ENCODE results near the gene TBC1D5.

Gene TBC1D5

GRCh38 chr3:17444865-17445264 is 297.6 kb downstream of the TBC1D5 start:
- TF ChIP-seq ZFX (IDR thresholded peaks at IDR 0.05) (no peak), CTCF (conservative IDR thresholded peaks at IDR 0.05) (no peak)
- H3K27ac ChIP-seq, result no peak overlapping the region

GRCh38 chr3:17443142-17443541 is 299.3 kb downstream of the TBC1D5 start:
- TF ChIP-seq ZFX (IDR thresholded peaks at IDR 0.05) (no peak), CTCF (conservative IDR thresholded peaks at IDR 0.05) (no peak)
- H3K27ac ChIP-seq, result no peak overlapping the region

- H3K27ac ChIP-seq, result no peak overlapping the region
- TF ChIP-seq ZFX (IDR thresholded peaks at IDR 0.05) (no peak), CTCF (conservative IDR thresholded peaks at IDR 0.05) (no peak)
Measured at GRCh38 chr3:17442332-17443049, 299.9 kb downstream of the TBC1D5 start.

GRCh38 chr3:17433876-17434275 is 308.6 kb downstream of the TBC1D5 start:
- H3K27ac ChIP-seq, result no peak overlapping the region
- no peak for TF ChIP-seq CTCF (conservative IDR thresholded peaks at IDR 0.05)
- no peak for TF ChIP-seq ZFX (IDR thresholded peaks at IDR 0.05)

- no peak overlapping the region for H3K27ac ChIP-seq
- TF ChIP-seq CTCF (conservative IDR thresholded peaks at IDR 0.05), result no peak
- no peak for TF ChIP-seq ZFX (IDR thresholded peaks at IDR 0.05)
Measured at GRCh38 chr3:17432236-17432635, 310.2 kb downstream of the TBC1D5 start.

GRCh38 chr3:17431484-17432045 is 310.9 kb downstream of the TBC1D5 start:
- TF ChIP-seq ZFX (IDR thresholded peaks at IDR 0.05) (no peak), CTCF (conservative IDR thresholded peaks at IDR 0.05) (no peak)
- H3K27ac ChIP-seq, result no peak overlapping the region

- H3K27ac ChIP-seq, result no peak overlapping the region
- TF ChIP-seq CTCF (conservative IDR thresholded peaks at IDR 0.05), result peak; percentile 66
- TF ChIP-seq ZFX (IDR thresholded peaks at IDR 0.05), result no peak
Measured at GRCh38 chr3:17431004-17431403, 311.4 kb downstream of the TBC1D5 start.
